Subcutaneous abdominal adipose tissue (tissue), 5 donors: ENCODE data around the gene MAP3K2.

Experiments used
- H3K27ac ChIP-seq: one replicate; pipeline ENCODE4 v1.7.0; 2013; ENCODE audit warnings: low read depth, mild to moderate bottlenecking, inconsistent platforms, low read length, moderate library complexity
- H3K27me3 ChIP-seq, 5 donors: one replicate each; pipeline ENCODE4 v1.7.0; 2013; ENCODE audit warnings: low read length in 5 of 5, inconsistent platforms in 1 of 5; ENCODE audit not compliant: control insufficient read depth in 5 of 5, insufficient read depth in 4 of 5
- H3K36me3 ChIP-seq, 5 donors: one replicate each; pipeline ENCODE4 v1.7.0; 2013; ENCODE audit warnings: low read length in 5 of 5; ENCODE audit not compliant: control insufficient read depth in 5 of 5, insufficient read depth in 5 of 5
- H3K4me1 ChIP-seq, 5 donors: one replicate each; pipeline ENCODE4 v1.7.0; 2013; ENCODE audit warnings: low read length in 5 of 5, mild to moderate bottlenecking in 3 of 5, moderate library complexity in 1 of 5; ENCODE audit not compliant: control insufficient read depth in 5 of 5, insufficient read depth in 5 of 5
- H3K4me3 ChIP-seq, 5 donors: one replicate each; pipeline ENCODE4 v1.7.0; 2013; ENCODE audit warnings: low read length in 5 of 5, low read depth in 1 of 5
- H3K9ac ChIP-seq, 5 donors: one replicate each; pipeline ENCODE4 v1.7.0; 2013; ENCODE audit warnings: low read length in 5 of 5, mild to moderate bottlenecking in 4 of 5, moderate library complexity in 3 of 5
- H3K9me3 ChIP-seq, 5 donors: one replicate each; pipeline ENCODE4 v1.7.0; 2013; ENCODE audit warnings: low read length in 5 of 5; ENCODE audit not compliant: control insufficient read depth in 5 of 5
- donor health status: healthy.
- donor health status: healthy.
- donor health status: healthy.
- donor health status: healthy.
- donor health status: healthy.

MAP3K2 gene

DNA sequence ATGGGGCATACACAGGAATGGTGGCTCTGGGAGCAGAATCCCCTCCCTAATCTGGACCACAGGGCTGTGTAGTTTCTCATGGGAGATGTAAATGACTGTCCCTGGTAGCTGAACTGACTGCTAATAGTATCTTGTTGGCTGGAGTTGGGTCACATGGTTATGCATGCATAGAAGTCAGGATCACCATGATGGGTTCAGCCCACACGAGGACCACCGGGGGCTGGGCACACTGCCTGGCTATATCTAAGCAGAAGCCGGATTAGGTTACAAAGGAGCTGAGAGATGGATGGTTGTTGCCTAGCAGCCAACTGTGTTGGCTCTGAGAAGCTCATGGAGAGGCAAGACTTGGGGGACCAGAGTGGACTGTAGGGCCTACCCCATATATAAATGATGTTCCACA, 6.7 kb upstream of the MAP3K2 start:
- peaks cover 0 to 15% (median 10%) of the 10 kb centered on the region in 5 donors for H3K4me1 ChIP-seq
- no peak overlapping the region for H3K27ac ChIP-seq
- H3K27me3 ChIP-seq = peaks cover 0 to 2% (median 0%) of the 10 kb centered on the region in 5 donors
- no peak overlapping the region for H3K4me3 ChIP-seq
- H3K9me3 ChIP-seq = no peaks in the 10 kb centered on the region
- H3K36me3 ChIP-seq = no peaks in the 10 kb centered on the region
- no peak overlapping the region for H3K9ac ChIP-seq

DNA sequence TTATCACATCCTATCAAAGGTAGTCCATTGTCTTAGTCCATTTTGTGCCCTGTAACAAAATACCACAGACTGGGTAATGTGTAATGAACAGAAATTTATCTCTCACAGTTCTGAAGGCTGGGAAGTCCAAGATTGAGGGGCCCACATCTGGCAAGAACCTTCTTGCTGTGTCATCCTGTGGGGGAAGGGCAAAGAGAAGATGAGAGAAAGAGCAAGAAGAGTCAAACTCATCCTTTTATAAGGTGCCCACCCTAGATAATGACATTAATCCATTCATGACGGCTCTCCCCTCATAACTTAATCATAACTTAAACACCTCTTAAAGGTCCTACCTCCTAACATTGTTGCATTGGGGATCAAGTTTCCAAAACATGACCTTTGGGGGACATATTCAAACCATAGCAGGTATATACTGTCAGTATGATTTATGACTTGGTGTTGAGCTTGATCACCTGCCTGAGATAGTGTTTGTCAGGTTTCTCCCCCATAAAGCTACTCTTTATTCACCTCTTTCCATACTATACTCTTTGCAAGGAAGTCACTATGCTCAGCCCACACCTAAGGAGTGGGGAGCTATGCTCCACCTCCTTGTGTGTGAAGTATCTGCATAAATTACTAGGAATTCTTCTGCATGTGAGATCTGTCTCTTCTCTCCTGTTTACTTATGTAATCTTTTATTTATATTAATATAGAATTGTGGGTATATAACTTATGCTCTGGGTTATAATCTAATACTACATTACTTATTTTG, 5.2 kb upstream of the MAP3K2 start:
- Histone ChIP-seq H3K27me3 (peaks cover 0 to under 1% (median 0%) of the 10 kb centered on the region in 5 donors), H3K4me3 (no peak overlapping the region), H3K9ac (no peak overlapping the region), H3K27ac (no peak overlapping the region), H3K4me1 (peaks cover 0 to 18% (median 14%) of the 10 kb centered on the region in 5 donors), H3K9me3 (no peaks in the 10 kb centered on the region), H3K36me3 (no peaks in the 10 kb centered on the region)

GRCh38 chr2:127392133-127392827, 4.5 kb upstream of the MAP3K2 start:
- Histone ChIP-seq H3K9me3 (no peaks in the 10 kb centered on the region), H3K36me3 (no peaks in the 10 kb centered on the region), H3K27me3 (no peaks in the 10 kb centered on the region), H3K4me1 (peaks cover 0 to 13% (median 10%) of the 10 kb centered on the region in 5 donors), H3K27ac (no peak overlapping the region), H3K9ac (no peak overlapping the region), H3K4me3 (no peak overlapping the region)

DNA sequence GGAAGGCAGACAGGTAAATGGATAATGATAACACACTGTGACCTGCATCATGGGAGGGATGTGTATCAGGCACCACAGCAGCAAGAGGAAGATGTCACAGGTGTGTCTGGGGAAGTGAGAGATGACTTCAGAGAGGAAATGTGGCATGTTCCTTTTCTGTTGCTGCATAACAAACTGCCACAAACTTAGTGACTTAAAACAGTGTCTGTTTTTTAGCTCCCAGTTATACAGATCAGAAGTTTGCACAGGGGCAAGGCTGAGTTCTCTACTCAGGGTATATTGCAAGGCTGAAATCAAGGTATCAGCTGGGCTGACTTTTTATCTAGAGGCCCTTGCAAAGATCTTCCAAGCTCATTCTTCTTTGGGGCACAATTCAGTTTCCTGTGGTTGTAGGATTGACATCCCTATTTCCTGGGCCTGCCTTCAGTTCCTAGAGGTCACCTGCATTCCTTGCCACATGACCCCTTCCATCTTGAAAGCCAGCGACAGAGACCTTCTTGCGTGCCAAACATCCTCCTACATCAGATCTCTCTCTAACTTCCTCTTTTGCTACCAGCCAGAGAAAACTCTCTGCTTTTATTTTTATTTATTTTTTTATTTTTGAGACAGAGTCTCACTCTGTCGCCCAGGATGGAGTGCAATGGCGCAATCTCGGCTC, 2.1 kb upstream of the MAP3K2 start:
- Histone ChIP-seq H3K27ac (no peak overlapping the region), H3K27me3 (no peaks in the 10 kb centered on the region), H3K4me1 (peaks cover 4 to 30% (median 28%) of the 10 kb centered on the region in 5 donors), H3K9ac (no peak overlapping the region), H3K4me3 (no peak overlapping the region), H3K9me3 (no peaks in the 10 kb centered on the region), H3K36me3 (no peaks in the 10 kb centered on the region)

GRCh38 chr2:127388423-127389164, 819 bp upstream of the MAP3K2 start:
- Histone ChIP-seq H3K36me3 (no peaks in the 10 kb centered on the region), H3K27ac (peak overlapping the region; percentile 87), H3K9me3 (no peaks in the 10 kb centered on the region), H3K27me3 (no peaks in the 10 kb centered on the region), H3K9ac (peak overlapping the region; percentile 59 to 83 (median 79)), H3K4me1 (peaks cover 4 to 34% (median 29%) of the 10 kb centered on the region in 5 donors), H3K4me3 (peak overlapping the region; percentile 68 to 88 (median 82))

GRCh38 chr2:127386764-127387654, 766 bp downstream of the MAP3K2 start:
- Histone ChIP-seq H3K36me3 (no peaks in the 10 kb centered on the region), H3K4me3 (peak overlapping the region; percentile 86 to 92 (median 88)), H3K4me1 (peaks cover 4 to 45% (median 38%) of the 10 kb centered on the region in 5 donors), H3K27ac (peak overlapping the region; percentile 97), H3K9ac (peak overlapping the region; percentile 76 to 98 (median 93)), H3K9me3 (no peaks in the 10 kb centered on the region), H3K27me3 (no peaks in the 10 kb centered on the region)

GRCh38 chr2:127386246-127386645, 1.5 kb downstream of the MAP3K2 start:
- Histone ChIP-seq H3K27ac (peak overlapping the region; percentile 97), H3K4me3 (peak overlapping the region in 4 of 5 donors; percentile 5 to 92 (median 55)), H3K9ac (peak overlapping the region in 3 of 5 donors; percentile 31 to 98 (median 93)), H3K4me1 (peaks cover 4 to 53% (median 45%) of the 10 kb centered on the region in 5 donors), H3K9me3 (no peaks in the 10 kb centered on the region), H3K27me3 (no peaks in the 10 kb centered on the region), H3K36me3 (no peaks in the 10 kb centered on the region)

DNA sequence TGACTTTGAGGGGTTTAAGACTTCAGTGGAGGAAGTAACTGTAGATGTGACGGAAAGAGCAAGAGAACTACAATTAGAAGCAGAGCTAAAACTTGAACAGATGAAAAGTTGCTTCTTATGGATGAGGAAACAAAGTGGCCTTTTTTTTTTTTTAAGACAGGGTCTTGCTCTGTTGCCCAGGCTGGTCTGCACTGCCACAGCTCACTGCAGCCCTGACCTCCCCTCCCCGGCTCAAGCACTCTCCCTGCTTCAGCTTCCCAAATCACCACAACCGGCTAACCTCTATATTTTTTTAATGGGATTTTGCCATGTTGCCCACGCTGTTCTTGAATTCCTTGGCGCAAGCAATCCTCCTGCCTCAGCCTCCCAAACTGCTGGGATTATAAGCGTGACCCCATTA, 3.2 kb downstream of the MAP3K2 start:
- Histone ChIP-seq H3K9me3 (no peaks in the 10 kb centered on the region), H3K9ac (no peak overlapping the region), H3K4me3 (no peak overlapping the region), H3K36me3 (no peaks in the 10 kb centered on the region), H3K27me3 (no peaks in the 10 kb centered on the region), H3K27ac (peak overlapping the region; percentile 4), H3K4me1 (peaks cover 4 to 60% (median 55%) of the 10 kb centered on the region in 5 donors)

DNA sequence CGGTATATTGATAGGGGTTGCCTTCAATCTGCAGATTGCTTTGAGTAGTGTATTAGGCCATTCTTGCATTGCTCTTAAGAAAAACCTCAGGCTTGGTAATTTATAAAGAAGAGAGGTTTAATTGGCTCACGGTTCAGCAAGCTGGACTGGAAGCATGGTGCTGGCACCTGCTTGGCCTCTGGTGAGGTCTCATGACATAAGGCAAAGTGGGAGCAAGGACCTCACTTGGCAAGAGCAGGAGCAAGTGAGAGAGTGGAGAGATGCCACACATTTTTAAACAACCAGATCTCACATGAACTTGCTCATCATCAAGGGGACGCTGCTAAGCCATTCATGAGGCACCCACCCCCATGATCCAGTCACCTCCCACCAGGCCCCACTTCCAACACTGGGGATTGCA, 4.9 kb downstream of the MAP3K2 start:
- Histone ChIP-seq H3K36me3 (no peaks in the 10 kb centered on the region), H3K27me3 (no peaks in the 10 kb centered on the region), H3K27ac (peak overlapping the region; percentile 56), H3K9ac (no peak overlapping the region), H3K4me3 (no peak overlapping the region), H3K4me1 (peaks cover 4 to 52% (median 47%) of the 10 kb centered on the region in 5 donors), H3K9me3 (no peaks in the 10 kb centered on the region)
